ENCODE data around the gene PTPRZ1.

PTPRZ1 gene

GRCh38 chr7:122070834-122071233 lies 197.9 kb downstream of the PTPRZ1 start:
- TF ChIP-seq BACH2 (CRISPR knock-in tag; IDR thresholded peaks at IDR 0.05; ENCODE audit: borderline replicate concordance) (no peak), ZFP3 (CRISPR knock-in tag; IDR thresholded peaks at IDR 0.05) (no peak), RARB (CRISPR knock-in tag; IDR thresholded peaks at IDR 0.05) (no peak), CREB5 (CRISPR knock-in tag; IDR thresholded peaks at IDR 0.05; ENCODE audit: low read depth) (no peak), PPARA (CRISPR knock-in tag; IDR thresholded peaks at IDR 0.05; ENCODE audit: borderline replicate concordance) (no peak), SNAI2 (CRISPR knock-in tag; IDR thresholded peaks at IDR 0.05) (no peak), ZNF565 (CRISPR knock-in tag; conservative IDR thresholded peaks at IDR 0.05; ENCODE audit: low read depth) (no peak), TSHZ2 (CRISPR knock-in tag; IDR thresholded peaks at IDR 0.05) (no peak), ESRRG (CRISPR knock-in tag; IDR thresholded peaks at IDR 0.05) (no peak), PATZ1 (CRISPR knock-in tag; IDR thresholded peaks at IDR 0.05; ENCODE audit: borderline replicate concordance) (no peak), GLIS3 (CRISPR knock-in tag; IDR thresholded peaks at IDR 0.05) (no peak), CSDC2 (CRISPR knock-in tag; IDR thresholded peaks at IDR 0.05) (no peak), ZNF70 (CRISPR knock-in tag; IDR thresholded peaks at IDR 0.05) (no peak), ZNF8 (CRISPR knock-in tag; IDR thresholded peaks at IDR 0.05) (no peak), TOX (CRISPR knock-in tag; IDR thresholded peaks at IDR 0.05; ENCODE audit: borderline replicate concordance) (no peak), CSRNP3 (CRISPR knock-in tag; IDR thresholded peaks at IDR 0.05) (no peak), TCF4 (CRISPR knock-in tag; IDR thresholded peaks at IDR 0.05; ENCODE audit: borderline replicate concordance) (no peak), POU6F1 (CRISPR knock-in tag; IDR thresholded peaks at IDR 0.05; ENCODE audit: borderline replicate concordance, low read depth) (no peak), ARNTL (CRISPR knock-in tag; IDR thresholded peaks at IDR 0.05; ENCODE audit: borderline replicate concordance, low read depth) (no peak)
- ATAC-seq: no peak

- TF ChIP-seq PATZ1 (CRISPR knock-in tag; IDR thresholded peaks at IDR 0.05; ENCODE audit: borderline replicate concordance) (no peak), ISL1 (CRISPR knock-in tag; IDR thresholded peaks at IDR 0.05) (no peak), CREB5 (CRISPR knock-in tag; IDR thresholded peaks at IDR 0.05; ENCODE audit: low read depth) (no peak), ZC3H10 (CRISPR knock-in tag; IDR thresholded peaks at IDR 0.05) (no peak), ARNTL (CRISPR knock-in tag; IDR thresholded peaks at IDR 0.05; ENCODE audit: borderline replicate concordance, low read depth) (no peak), CSRNP3 (CRISPR knock-in tag; IDR thresholded peaks at IDR 0.05) (no peak), TOX (CRISPR knock-in tag; IDR thresholded peaks at IDR 0.05; ENCODE audit: borderline replicate concordance) (no peak), OSR1 (CRISPR knock-in tag; IDR thresholded peaks at IDR 0.05) (no peak), ZFP3 (CRISPR knock-in tag; IDR thresholded peaks at IDR 0.05) (no peak), TCF4 (CRISPR knock-in tag; IDR thresholded peaks at IDR 0.05; ENCODE audit: borderline replicate concordance) (no peak), PPARA (CRISPR knock-in tag; IDR thresholded peaks at IDR 0.05; ENCODE audit: borderline replicate concordance) (no peak), BACH2 (CRISPR knock-in tag; IDR thresholded peaks at IDR 0.05; ENCODE audit: borderline replicate concordance) (no peak), GLIS3 (CRISPR knock-in tag; IDR thresholded peaks at IDR 0.05) (no peak), SNAI2 (CRISPR knock-in tag; IDR thresholded peaks at IDR 0.05) (no peak)
- no peak for ATAC-seq
These were observed 199.3 kb downstream of the PTPRZ1 start for GRCh38 chr7:122072272-122072671.

All from SK-N-SH treated with all-trans-retinoic acid at 6 μM for 48 hours (cell line).